HG03558 (cell line): ENCODE results near the gene MAPK7.

Source experiments
- ATAC-seq: cut with Tn5 transposase; IDR thresholded peaks from one replicate; pipeline ENCODE4 v1.9.1; 2021; ENCODE audit warnings: moderate number of reproducible peaks; ENCODE audit not compliant: unreplicated experiment; ENCODE audit errors: extremely low read depth

Gene MAPK7

GRCh38 chr17:19362277-19363113, 15.8 kb upstream of the MAPK7 start, which contains the start of gene B9D1:
B9D1 (minus strand) TSS chr17:19362723; CDS start chr17:19362569, 154 bp downstream.
- no peak for ATAC-seq

GRCh38 chr17:19363114-19363438, 15.2 kb upstream of the MAPK7 start:
- ATAC-seq: no peak

GRCh38 chr17:19363460-19364035, 14.8 kb upstream of the MAPK7 start:
- no peak for ATAC-seq

- no peak for ATAC-seq
These were observed 13.4 kb upstream of the MAPK7 start for GRCh38 chr17:19364699-19365498.

GRCh38 chr17:19365499-19365817, 12.8 kb upstream of the MAPK7 start:
- no peak for ATAC-seq

GRCh38 chr17:19365833-19366636, 12.3 kb upstream of the MAPK7 start:
- ATAC-seq: no peak

GRCh38 chr17:19366637-19366972, 11.7 kb upstream of the MAPK7 start:
- no peak for ATAC-seq

- ATAC-seq: no peak
These were observed 10.1 kb upstream of the MAPK7 start for GRCh38 chr17:19368229-19368628.

- ATAC-seq: no peak
These were observed 9.1 kb upstream of the MAPK7 start for GRCh38 chr17:19369107-19369778.

- ATAC-seq: no peak
These were observed 8.3 kb upstream of the MAPK7 start for GRCh38 chr17:19369846-19370492.

GRCh38 chr17:19370493-19370960, 7.8 kb upstream of the MAPK7 start:
- ATAC-seq: no peak

GRCh38 chr17:19371259-19372010, 6.9 kb upstream of the MAPK7 start:
- no peak for ATAC-seq

- ATAC-seq: no peak
These were observed 6.3 kb upstream of the MAPK7 start for GRCh38 chr17:19372011-19372370.

- ATAC-seq: no peak
These were observed 5.9 kb upstream of the MAPK7 start for GRCh38 chr17:19372439-19372838.

GRCh38 chr17:19372866-19373504, 5.3 kb upstream of the MAPK7 start:
- ATAC-seq: no peak

GRCh38 chr17:19374136-19374535, 4.2 kb upstream of the MAPK7 start:
- ATAC-seq: no peak

GRCh38 chr17:19375732-19376131, 2.6 kb upstream of the MAPK7 start:
- no peak for ATAC-seq

GRCh38 chr17:19376811-19377210, 1.5 kb upstream of the MAPK7 start:
- no peak for ATAC-seq
